Neutrophil (primary cell): ENCODE results near the gene PLA2R1.
"Not testable (repeated sequence)": the region's sequence is repeated elsewhere in the genome, so short reads cannot be mapped to it uniquely, and the experiment has no call there.

Experiments used
- H3K27ac ChIP-seq: fragments of 200-600 bp; sonication (generic); 2 replicates; pipeline ENCODE4 v1.5.1; 2016; ENCODE audit warnings: mild to moderate bottlenecking, moderate library complexity
- H3K27me3 ChIP-seq: fragments of 200-600 bp; sonication (generic); 2 replicates; pipeline ENCODE4 v1.6.0; 2016; ENCODE audit warnings: mild to moderate bottlenecking
- H3K36me3 ChIP-seq: fragments of 200-600 bp; sonication (generic); 2 replicates; pipeline ENCODE4 v1.5.1; 2017
- H3K4me1 ChIP-seq, 2 experiments: fragments of 200-600 bp in 1 of 2; sonication (generic) in 1 of 2; 1 replicate in 1 of 2; 2 replicates in 1 of 2; pipeline versions ENCODE4 v1.5.1 to v1.6.1; 2013 to 2016; ENCODE audit warnings: low read depth in 1 of 2, low read length in 1 of 2, mild to moderate bottlenecking in 1 of 2, moderate library complexity in 1 of 2; ENCODE audit not compliant: control insufficient read depth in 1 of 2, insufficient read depth in 1 of 2
- H3K4me3 ChIP-seq, 2 experiments: fragments of 200-600 bp in 1 of 2; sonication (generic) in 1 of 2; 1 replicate in 1 of 2; 2 replicates in 1 of 2; pipeline ENCODE4 v1.5.1; 2013 to 2016; ENCODE audit warnings: low read depth in 1 of 2, low read length in 1 of 2, mild to moderate bottlenecking in 1 of 2, moderate library complexity in 1 of 2
- H3K9me3 ChIP-seq: fragments of 200-600 bp; sonication (generic); 2 replicates; pipeline ENCODE4 v1.5.1; 2016
- CTCF ChIP-seq: fragments of 200-600 bp; sonication (generic); IDR thresholded peaks from 2 replicates; pipeline ENCODE4 v1.5.1; 2016; ENCODE audit warnings: antibody characterized with exemption

The PLA2R1 gene

GRCh38 chr2:159982842-159983785 lies 79.3 kb downstream of the PLA2R1 start:
- Histone ChIP-seq H3K27me3 (no peaks in the 10 kb centered on the region), H3K36me3 (no peaks in the 10 kb centered on the region), H3K27ac (no peak overlapping the region), H3K4me3 (no peak overlapping the region), H3K4me1 (no peaks in the 10 kb centered on the region), H3K9me3 (no peaks in the 10 kb centered on the region)
- no peak for TF ChIP-seq CTCF

- Histone ChIP-seq H3K36me3 (no peaks in the 10 kb centered on the region), H3K27ac (no peak overlapping the region), H3K9me3 (no peaks in the 10 kb centered on the region), H3K4me1 (no peaks in the 10 kb centered on the region), H3K27me3 (no peaks in the 10 kb centered on the region), H3K4me3 (no peak overlapping the region)
- TF ChIP-seq CTCF: no peak
These were observed 80.1 kb downstream of the PLA2R1 start for GRCh38 chr2:159982270-159982669.

- Histone ChIP-seq H3K36me3 (no peaks in the 10 kb centered on the region), H3K4me1 (peaks cover 0 to 4% of the 10 kb centered on the region in 2 experiments), H3K27me3 (no peaks in the 10 kb centered on the region), H3K9me3 (no peaks in the 10 kb centered on the region), H3K4me3 (no peak overlapping the region), H3K27ac (no peak overlapping the region)
- no peak for TF ChIP-seq CTCF
These were observed 85.8 kb downstream of the PLA2R1 start for GRCh38 chr2:159976527-159977160.

- no peak overlapping the region for H3K27ac ChIP-seq
- H3K4me1 ChIP-seq: peaks cover 0 to 4% of the 10 kb centered on the region in 2 experiments
- no peaks in the 10 kb centered on the region for H3K36me3 ChIP-seq
- no peaks in the 10 kb centered on the region for H3K27me3 ChIP-seq
- no peak overlapping the region for H3K4me3 ChIP-seq
- no peak for TF ChIP-seq CTCF
- H3K9me3 ChIP-seq: no peaks in the 10 kb centered on the region
These were observed 89.1 kb downstream of the PLA2R1 start for GRCh38 chr2:159973325-159973724.

- H3K4me3 ChIP-seq: no peak overlapping the region
- TF ChIP-seq CTCF: no peak
These were observed 90.9 kb downstream of the PLA2R1 start for GRCh38 chr2:159971365-159972152.

GRCh38 chr2:159970548-159970947 lies 91.9 kb downstream of the PLA2R1 start:
- H3K36me3 ChIP-seq, H3K4me1 ChIP-seq, H3K27me3 ChIP-seq, H3K9me3 ChIP-seq, H3K27ac ChIP-seq, H3K4me3 ChIP-seq: not testable (repeated sequence)

More at GRCh38 chr2:159971365-159972152, 90.9 kb downstream of the PLA2R1 start:
- no peaks in the 10 kb centered on the region for H3K9me3 ChIP-seq
- H3K4me1 ChIP-seq: peaks cover 0 to under 1% of the 10 kb centered on the region in 2 experiments
- no peak overlapping the region for H3K27ac ChIP-seq
- no peaks in the 10 kb centered on the region for H3K27me3 ChIP-seq
- no peaks in the 10 kb centered on the region for H3K36me3 ChIP-seq
